Stimulated activated CD8-positive, alpha-beta memory T cell treated with anti-CD3 and anti-CD28 coated beads, Interleukin-15, amount 100 ng/mL, for 48 hours (primary cell): Measurements from ENCODE around the gene GPC6.
"Not testable (repeated sequence)": the region's sequence is repeated elsewhere in the genome, so short reads cannot be mapped to it uniquely, and the experiment has no call there.

Experiments used
- DNase-seq, 2 donors: peaks; one replicate each; pipeline ENCODE4 v3.0.0-alpha.2; 2020; ENCODE audit warnings: low read depth in 2 of 2

GPC6 gene

GRCh38 chr13:94204946-94205345, 978.3 kb downstream of the GPC6 start:
- no peak for DNase-seq

GRCh38 chr13:94205896-94206295, 979.3 kb downstream of the GPC6 start:
- DNase-seq = no peak

- DNase-seq = no peak
These were observed 982.5 kb downstream of the GPC6 start for GRCh38 chr13:94209117-94209516.

GRCh38 chr13:94209913-94210312, 983.3 kb downstream of the GPC6 start:
- DNase-seq = not testable (repeated sequence)

GRCh38 chr13:94210816-94211215, 984.2 kb downstream of the GPC6 start:
- peak in 1 of 2 donors; percentile 1 for DNase-seq

- no peak for DNase-seq
These were observed 985.6 kb downstream of the GPC6 start for GRCh38 chr13:94212196-94212595.

- no peak for DNase-seq
These were observed 987.5 kb downstream of the GPC6 start for GRCh38 chr13:94214121-94214520.

- no peak for DNase-seq
These were observed 988.4 kb downstream of the GPC6 start for GRCh38 chr13:94214975-94215374.

- DNase-seq = no peak
These were observed 989.9 kb downstream of the GPC6 start for GRCh38 chr13:94216476-94216875.

GRCh38 chr13:94217370-94217769, 990.8 kb downstream of the GPC6 start:
- no peak for DNase-seq

- no peak for DNase-seq
These were observed 991.9 kb downstream of the GPC6 start for GRCh38 chr13:94218537-94218936.

- DNase-seq = no peak
These were observed 992.3 kb downstream of the GPC6 start for GRCh38 chr13:94218951-94219350.

GRCh38 chr13:94224670-94225069, 998.1 kb downstream of the GPC6 start:
- no peak for DNase-seq

GRCh38 chr13:94227255-94227879, 1000.8 kb downstream of the GPC6 start:
- DNase-seq = no peak

GRCh38 chr13:94228763-94229162, 1002.2 kb downstream of the GPC6 start:
- DNase-seq = no peak

GRCh38 chr13:94232161-94232950, 1005.7 kb downstream of the GPC6 start:
- DNase-seq = no peak

- no peak for DNase-seq
These were observed 1006.3 kb downstream of the GPC6 start for GRCh38 chr13:94232956-94233355.

- DNase-seq = no peak
These were observed 1006.8 kb downstream of the GPC6 start for GRCh38 chr13:94233401-94233800.

- DNase-seq = no peak
These were observed 1007.2 kb downstream of the GPC6 start for GRCh38 chr13:94233837-94234236.

GRCh38 chr13:94234738-94235137, 1008.1 kb downstream of the GPC6 start:
- DNase-seq = no peak

GRCh38 chr13:94236132-94236531, 1009.5 kb downstream of the GPC6 start:
- DNase-seq = no peak

GRCh38 chr13:94236872-94237271, 1010.3 kb downstream of the GPC6 start:
- no peak for DNase-seq

GRCh38 chr13:94239135-94239534, 1012.5 kb downstream of the GPC6 start:
- no peak for DNase-seq
